DND-41 (cell line): ENCODE results near the gene BIRC2.

Experiments used
- CTCF ChIP-seq: IDR thresholded peaks from 2 replicates; pipeline ENCODE4 v1.5.1; 2012; ENCODE audit warnings: borderline replicate concordance, low read length, moderate library complexity, mild to moderate bottlenecking; ENCODE audit not compliant: poor library complexity, severe bottlenecking; ENCODE audit errors: extremely low read depth
- EZH2 ChIP-seq: IDR thresholded peaks from 3 replicates; pipeline ENCODE4 v1.6.1; 2012; ENCODE audit warnings: borderline replicate concordance, low read depth, mild to moderate bottlenecking, moderate library complexity, low read length, inconsistent platforms; ENCODE audit not compliant: severe bottlenecking

- TF ChIP-seq CTCF: no peak
- TF ChIP-seq EZH2: no peak
Observed at GRCh38 chr11:102408339-102408738, 61.3 kb downstream of the BIRC2 start.
